ENCODE results near the gene RPL6.
"Not testable (repeated sequence)": the region's sequence is repeated elsewhere in the genome, so short reads cannot be mapped to it uniquely, and the experiment has no call there.

RPL6 gene

GRCh38 chr12:112419297-112420133 is 10.1 kb upstream of the RPL6 start:
- in situ Hi-C loops (cut with MboI; ENCODE audit: low sequenced_read_pairs) = no loop called here

DNA sequence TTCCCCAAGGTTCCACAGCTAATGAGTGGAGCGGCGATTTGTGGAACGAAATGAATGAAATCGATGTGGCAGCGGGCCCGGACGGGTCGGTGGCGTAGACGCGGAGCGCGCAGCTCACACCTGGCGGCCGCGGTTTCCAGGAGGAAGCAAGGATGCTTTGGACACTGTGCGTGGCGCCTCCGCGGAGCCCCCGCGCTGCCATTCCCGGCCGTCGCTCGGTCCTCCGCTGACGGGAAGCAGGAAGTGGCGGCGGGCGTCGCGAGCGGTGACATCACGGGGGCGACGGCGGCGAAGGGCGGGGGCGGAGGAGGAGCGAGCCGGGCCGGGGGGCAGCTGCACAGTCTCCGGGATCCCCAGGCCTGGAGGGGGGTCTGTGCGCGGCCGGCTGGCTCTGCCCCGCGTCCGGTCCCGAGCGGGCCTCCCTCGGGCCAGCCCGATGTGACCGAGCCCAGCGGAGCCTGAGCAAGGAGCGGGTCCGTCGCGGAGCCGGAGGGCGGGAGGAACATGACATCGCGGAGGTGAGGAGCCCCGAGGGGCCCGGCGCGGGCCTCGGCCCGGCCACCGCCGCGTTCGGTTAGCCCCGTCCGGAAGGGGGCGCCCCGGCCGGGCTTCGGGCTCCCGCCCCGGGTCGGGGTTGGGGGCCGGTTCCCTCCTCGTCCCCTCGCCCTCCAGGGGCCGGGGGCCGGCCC is 9.3 kb upstream of the RPL6 start, which contains the start of gene PTPN11:
Gene PTPN11, plus strand, starts transcription at position 340 of the 689 bp plus-strand sequence. Its CDS starts 165 bp downstream, at position 505.
- in situ Hi-C loops (cut with MboI; ENCODE audit: low sequenced_read_pairs) = no loop called here

DNA sequence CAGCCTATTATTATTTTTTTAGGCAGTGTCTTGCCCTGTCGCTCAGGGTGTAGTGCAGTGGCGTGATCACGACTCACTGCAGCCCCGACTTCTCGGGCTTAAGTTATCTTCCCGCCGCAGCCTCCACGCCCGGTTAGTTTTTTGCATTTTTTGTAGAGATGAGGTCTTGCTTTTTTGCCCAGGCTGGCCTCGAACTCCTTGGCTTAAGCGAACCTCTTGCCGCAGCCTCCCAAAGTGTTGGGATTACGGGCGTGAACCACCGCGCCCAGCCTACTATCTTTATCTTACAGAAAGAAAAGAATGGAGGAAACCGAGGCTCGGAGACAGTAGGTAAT is 8.8 kb upstream of the RPL6 start:
- in situ Hi-C loops (cut with MboI; ENCODE audit: low sequenced_read_pairs) = no loop called here

DNA sequence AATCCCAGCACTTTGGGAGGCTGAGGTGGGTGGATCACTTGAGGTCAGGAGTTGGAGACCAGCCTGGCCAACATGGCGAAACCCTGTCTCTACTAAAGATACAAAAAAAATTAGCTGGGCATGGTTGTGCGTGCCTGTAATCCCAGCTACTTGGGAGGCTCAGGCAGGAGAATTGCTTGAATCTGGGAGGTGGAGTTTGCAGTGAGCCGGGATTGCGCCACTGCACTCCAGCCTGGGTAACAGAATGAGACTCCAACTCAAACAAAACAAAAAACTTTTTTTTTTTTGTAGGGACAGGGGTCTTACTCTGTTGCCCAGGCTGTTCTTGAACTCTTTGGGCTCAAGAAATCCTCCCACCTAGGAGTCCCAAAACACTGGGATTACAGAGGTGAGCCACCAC is 6.1 kb upstream of the RPL6 start:
- in situ Hi-C loops (cut with MboI; ENCODE audit: low sequenced_read_pairs) = not testable (repeated sequence)

- in situ Hi-C loops (cut with MboI; ENCODE audit: low sequenced_read_pairs) = no loop called here
Observed at GRCh38 chr12:112413855-112414625, 4.6 kb upstream of the RPL6 start.

- in situ Hi-C loops (cut with MboI; ENCODE audit: low sequenced_read_pairs) = no loop called here
Observed at GRCh38 chr12:112409906-112410244, 470 bp upstream of the RPL6 start.

DNA sequence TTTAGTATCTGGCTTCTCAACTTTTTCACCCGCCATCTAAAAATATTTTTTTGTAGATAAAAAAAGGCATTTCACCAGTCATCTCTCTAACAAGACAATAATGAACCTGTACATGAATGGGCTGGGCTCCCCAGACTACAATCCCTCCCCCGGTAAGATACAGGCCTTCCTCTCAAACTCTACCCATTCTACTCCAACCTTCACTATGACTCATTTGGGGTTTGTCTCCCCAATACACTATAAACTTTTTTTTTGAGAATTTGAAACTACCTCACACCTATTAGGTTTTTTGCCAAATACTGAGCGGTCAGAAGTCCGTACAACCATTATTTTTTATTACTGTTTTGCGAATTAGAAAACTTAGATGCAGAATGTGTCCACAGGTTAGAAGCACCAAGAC is 784 bp downstream of the RPL6 start:
- in situ Hi-C loops (cut with MboI; ENCODE audit: low sequenced_read_pairs) = no loop called here

DNA sequence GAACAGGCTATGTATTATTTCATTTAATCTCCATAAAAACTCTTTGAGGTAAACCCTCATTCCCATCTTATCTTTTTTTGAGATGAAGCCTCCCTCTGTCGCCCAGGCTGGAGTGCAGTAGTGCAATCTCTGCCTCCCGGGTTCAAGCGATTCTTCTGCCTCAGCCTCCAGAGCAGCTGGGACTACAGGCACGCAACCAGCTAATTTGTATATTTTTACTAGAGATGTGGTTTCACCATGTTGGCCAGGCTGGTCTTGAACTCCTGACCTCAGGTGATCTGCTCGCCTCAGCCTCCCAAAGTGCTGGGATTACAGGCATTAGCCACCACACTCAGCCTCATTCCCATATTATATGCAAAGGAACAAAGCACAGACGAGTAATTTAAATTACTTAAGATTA is 1.7 kb downstream of the RPL6 start:
- in situ Hi-C loops (cut with MboI; ENCODE audit: low sequenced_read_pairs) = not testable (repeated sequence)

DNA sequence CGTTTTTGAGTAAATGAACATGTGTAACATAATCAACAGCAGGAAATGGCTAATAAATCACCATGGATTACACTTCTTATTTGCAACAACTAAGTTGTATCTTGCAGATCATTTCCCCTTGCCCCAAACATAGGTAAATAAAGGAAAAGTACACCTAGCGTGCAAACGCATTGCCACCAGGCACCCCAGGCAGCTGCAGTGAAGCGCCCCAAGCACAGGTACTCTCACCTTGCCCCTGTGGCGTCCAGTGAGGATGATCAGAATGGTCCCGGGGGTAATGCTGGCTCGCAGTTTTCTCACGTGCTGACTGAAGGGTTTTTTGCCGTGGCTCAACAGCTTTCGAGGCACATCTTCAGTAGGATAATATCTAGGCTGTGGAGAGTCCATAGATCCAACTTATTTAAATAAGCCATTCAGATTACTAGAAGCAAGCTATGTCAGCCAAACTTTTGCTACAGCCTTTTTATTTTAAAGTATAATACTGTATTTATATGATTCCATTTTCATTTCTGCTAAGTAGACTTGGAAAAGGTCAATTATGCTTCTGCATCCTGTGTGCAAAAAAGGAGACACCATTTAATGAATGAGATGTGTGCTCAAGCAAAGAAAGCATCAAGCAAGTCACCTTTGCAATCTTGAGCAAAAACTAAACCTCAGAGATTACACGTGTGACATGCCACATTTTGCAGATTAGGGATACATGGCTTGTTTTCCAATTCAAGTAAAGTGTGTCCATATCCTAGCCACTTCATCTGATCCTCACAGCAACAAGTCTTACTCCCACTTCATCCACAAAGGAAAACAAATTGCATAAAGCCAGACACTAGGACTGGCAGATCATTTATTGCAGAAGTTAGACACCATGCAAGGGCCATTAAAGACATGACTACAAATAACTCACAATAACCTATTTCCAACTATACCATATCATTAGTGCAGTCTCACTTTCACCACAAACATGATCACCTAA is 2.6 kb downstream of the RPL6 start:
- in situ Hi-C loops (cut with MboI; ENCODE audit: low sequenced_read_pairs) = no loop called here

DNA sequence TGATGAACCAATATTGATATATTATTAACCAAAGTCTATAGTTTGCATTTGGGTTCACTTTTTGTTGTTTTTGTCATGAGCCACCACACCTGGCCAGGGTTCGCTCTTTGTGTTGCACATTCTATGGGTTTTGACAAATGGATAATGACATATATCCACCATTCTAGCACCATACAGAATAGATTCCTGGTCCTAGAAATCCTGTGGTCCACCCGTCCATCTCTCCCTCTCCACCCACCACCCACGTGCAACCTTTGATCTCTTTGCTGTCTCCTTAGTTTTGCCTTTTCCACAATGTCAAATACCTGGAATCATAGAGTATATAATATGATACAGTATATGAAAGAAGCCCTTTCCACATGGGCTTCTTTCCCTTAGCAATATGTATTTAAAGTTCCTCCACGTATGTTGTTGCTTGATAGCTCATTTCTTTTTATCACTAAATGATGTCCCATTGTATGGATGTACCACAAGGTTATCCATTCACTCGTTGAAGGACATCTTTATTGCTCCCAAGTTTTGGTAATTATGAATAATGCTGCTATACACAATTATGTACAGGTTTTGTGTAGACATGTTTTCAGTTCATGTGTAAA is 7.4 kb downstream of the RPL6 start:
- in situ Hi-C loops (cut with MboI; ENCODE audit: low sequenced_read_pairs) = no loop called here

DNA sequence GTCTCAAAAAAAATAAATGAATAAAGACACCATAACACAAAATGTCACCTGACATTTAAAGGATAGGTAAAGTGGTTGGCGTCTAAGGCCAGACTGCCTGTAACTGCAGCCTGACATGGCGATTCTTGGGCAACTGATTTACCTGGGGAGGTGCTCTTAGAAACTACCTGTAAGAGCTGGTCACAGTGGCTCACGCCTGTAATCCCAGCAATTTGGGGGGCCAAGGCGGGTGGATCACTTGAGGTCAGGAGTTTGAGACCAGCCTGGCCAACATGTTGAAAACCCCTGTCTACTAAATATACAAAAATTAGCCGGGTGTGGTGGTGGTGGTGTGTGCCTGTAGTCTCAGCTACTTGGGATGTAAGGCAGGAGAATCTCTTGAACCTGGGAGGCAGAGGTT is 8.4 kb downstream of the RPL6 start:
- in situ Hi-C loops (cut with MboI; ENCODE audit: low sequenced_read_pairs) = no loop called here

DNA sequence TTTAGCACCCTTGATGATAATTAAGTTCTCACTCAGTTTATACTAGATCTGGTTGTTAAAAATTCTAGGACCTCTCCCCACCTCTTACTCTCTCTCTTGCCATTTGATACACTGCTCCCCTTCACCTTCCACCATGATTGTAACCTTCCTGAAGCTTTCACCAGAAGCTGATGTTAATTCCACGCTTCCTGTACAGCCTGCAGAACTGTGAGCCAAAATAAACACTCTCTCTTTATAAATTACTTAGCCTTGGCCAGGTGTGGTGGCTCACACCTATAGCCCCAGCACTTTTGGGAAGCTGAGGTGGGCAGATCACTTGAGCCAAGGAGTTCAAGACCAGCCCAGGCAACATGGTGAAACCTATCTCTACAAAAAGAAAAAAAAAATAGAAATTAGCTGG is 16.1 kb downstream of the RPL6 start:
- in situ Hi-C loops (cut with MboI; ENCODE audit: low sequenced_read_pairs) = loop anchor here (10.0 kb wide), 1 partner anchor 569 kb away; no protein-coding TSS in a partner anchor

GRCh38 chr12:112389922-112390654 is 19.3 kb downstream of the RPL6 start:
- in situ Hi-C loops (cut with MboI; ENCODE audit: low sequenced_read_pairs) = loop anchor here (10.0 kb wide), 2 partner anchors 445 to 565 kb away; no protein-coding TSS in a partner anchor

DNA sequence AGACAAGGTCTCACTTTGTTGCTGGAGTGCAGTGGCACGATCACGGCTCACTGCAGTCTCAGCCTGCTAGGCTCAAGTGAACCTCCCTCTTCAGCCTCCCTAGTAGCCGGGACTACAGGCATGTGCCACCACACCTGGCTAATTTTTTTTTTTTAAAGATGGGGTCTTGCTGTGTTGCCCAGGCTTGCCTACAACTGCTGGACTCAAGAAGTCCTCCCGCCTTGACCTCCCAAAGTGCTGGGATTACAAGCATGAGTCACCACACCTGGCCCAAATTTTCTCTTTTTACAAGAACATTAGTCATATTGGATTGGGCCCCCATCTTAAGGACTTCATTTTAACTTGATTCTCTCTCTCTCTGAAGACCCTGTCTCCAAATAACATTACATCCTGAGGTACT is 20.2 kb downstream of the RPL6 start:
- in situ Hi-C loops (cut with MboI; ENCODE audit: low sequenced_read_pairs) = loop anchor here (10.0 kb wide), 1 partner anchor 444 kb away; no protein-coding TSS in a partner anchor

GRCh38 chr12:112386726-112387125 is 22.7 kb downstream of the RPL6 start:
- in situ Hi-C loops (cut with MboI; ENCODE audit: low sequenced_read_pairs) = loop anchor here (10.0 kb wide), 1 partner anchor 442 kb away; no protein-coding TSS in a partner anchor

- in situ Hi-C loops (cut with MboI; ENCODE audit: low sequenced_read_pairs) = loop anchor here (10.0 kb wide), 1 partner anchor 438 kb away; no protein-coding TSS in a partner anchor
Observed at GRCh38 chr12:112382866-112383265, 26.5 kb downstream of the RPL6 start.

- in situ Hi-C loops (cut with MboI; ENCODE audit: low sequenced_read_pairs) = loop anchor here (10.0 kb wide), 1 partner anchor 437 kb away; no protein-coding TSS in a partner anchor
Observed at GRCh38 chr12:112381883-112382796, 27.3 kb downstream of the RPL6 start, which contains the start of gene HECTD4. TSS of gene HECTD4 (minus strand) at chr12:112382431. CDS start at chr12:112382128, 303 bp downstream.

GRCh38 chr12:112381406-112381882 is 28.0 kb downstream of the RPL6 start:
- in situ Hi-C loops (cut with MboI; ENCODE audit: low sequenced_read_pairs) = loop anchor here (10.0 kb wide), 1 partner anchor 437 kb away; no protein-coding TSS in a partner anchor

All from HL-60/S4 (cell line).